Astrocyte of the cerebellum (primary cell): ENCODE data around the gene AFG1L.

Experiments
- DNase-seq: peaks from one replicate; pipeline ENCODE4 v3.0.0-alpha.2; 2011; ENCODE audit warnings: low read depth
- H3K4me3 ChIP-seq: 2 replicates; pipeline ENCODE4 v1.5.1; 2011; ENCODE audit warnings: mild to moderate bottlenecking, low read depth, low read length, moderate library complexity
- CTCF ChIP-seq: IDR thresholded peaks from 2 replicates; pipeline ENCODE4 v1.5.1; 2012; ENCODE audit warnings: low read length, low read depth, moderate library complexity, mild to moderate bottlenecking; ENCODE audit errors: missing control alignments
- in situ Hi-C: cut with HindIII; loops from 2 replicates; pipeline ENCODE4 v1.10.0; 2017; ENCODE audit warnings: low sequenced_read_pairs

The AFG1L gene

GRCh38 chr6:108568551-108569305 is 273.9 kb downstream of the AFG1L start:
- TF ChIP-seq CTCF, result no peak

GRCh38 chr6:108570517-108570916 is 275.7 kb downstream of the AFG1L start:
- in situ Hi-C loops, result no loop called here
- DNase-seq, result no peak
- H3K4me3 ChIP-seq, result no peak overlapping the region
- no peak for TF ChIP-seq CTCF

More at GRCh38 chr6:108568551-108569305, 273.9 kb downstream of the AFG1L start:
- DNase-seq, result no peak
- H3K4me3 ChIP-seq, result no peak overlapping the region
- in situ Hi-C loops, result loop anchor here (5.0 kb wide), 1 partner anchor 214 kb away; no protein-coding TSS in a partner anchor

GRCh38 chr6:108574457-108575141 is 279.7 kb downstream of the AFG1L start:
- DNase-seq, result no peak
- H3K4me3 ChIP-seq, result no peak overlapping the region
- in situ Hi-C loops, result no loop called here
- no peak for TF ChIP-seq CTCF
